Liver (tissue), 9 donors: ENCODE measurements around the gene PALM2AKAP2. TPM values are rescaled to one million over a fixed set of nuclear protein-coding genes. Genes with fewer than 3 reads are reported as not detected.

Experiments
- DNase-seq: peaks from one replicate; pipeline ENCODE4 v3.0.0-alpha.2; 2017; ENCODE audit warnings: low spot score
- H3K27ac ChIP-seq, 2 donors: one replicate each; pipeline ENCODE4 v1.7.0; 2013; ENCODE audit warnings: inconsistent platforms in 2 of 2, low read length in 2 of 2, control low read depth in 1 of 2, low read depth in 1 of 2, mild to moderate bottlenecking in 1 of 2
- H3K27me3 ChIP-seq, 4 donors: one replicate each; pipeline versions ENCODE4 v1.6.1 to v1.7.0; 2013; ENCODE audit warnings: low read length in 3 of 4, inconsistent platforms in 1 of 4, mild to moderate bottlenecking in 1 of 4, moderate library complexity in 1 of 4; ENCODE audit not compliant: control insufficient read depth in 4 of 4, insufficient read depth in 4 of 4
- H3K36me3 ChIP-seq, 4 donors: one replicate each; pipeline versions ENCODE4 v1.6.1 to v1.7.0; 2013; ENCODE audit warnings: low read length in 3 of 4, mild to moderate bottlenecking in 3 of 4, low read depth in 1 of 4, moderate library complexity in 1 of 4; ENCODE audit not compliant: control insufficient read depth in 4 of 4, insufficient read depth in 3 of 4
- H3K4me1 ChIP-seq, 4 donors: one replicate each; pipeline versions ENCODE4 v1.6.1 to v1.7.0; 2013; ENCODE audit warnings: low read length in 3 of 4, mild to moderate bottlenecking in 3 of 4, moderate library complexity in 1 of 4; ENCODE audit not compliant: control insufficient read depth in 4 of 4, insufficient read depth in 4 of 4
- H3K4me3 ChIP-seq, 3 donors: one replicate each; pipeline versions ENCODE4 v1.6.1 to v1.7.0; 2013; ENCODE audit warnings: low read length in 3 of 3, control low read depth in 1 of 3, low read depth in 1 of 3, mild to moderate bottlenecking in 1 of 3
- H3K9ac ChIP-seq, 2 donors: one replicate each; pipeline ENCODE4 v1.7.0; 2013; ENCODE audit warnings: low read length in 2 of 2, mild to moderate bottlenecking in 2 of 2, moderate library complexity in 2 of 2, control low read depth in 1 of 2, low read depth in 1 of 2
- H3K9me3 ChIP-seq, 4 donors: one replicate each; pipeline versions ENCODE4 v1.6.1 to v1.7.0; 2013; ENCODE audit warnings: low read length in 3 of 4; ENCODE audit not compliant: control insufficient read depth in 4 of 4
- ATF3 ChIP-seq: IDR thresholded peaks from 2 replicates; pipeline ENCODE4 v1.6.1; 2016; ENCODE audit warnings: antibody characterized with exemption
- CTCF ChIP-seq: fragments of 150-350 bp; IDR thresholded peaks from 2 replicates; pipeline ENCODE4 v1.5.1; 2017; ENCODE audit warnings: improper control_type of control experiment, low read depth, low read length; ENCODE audit not compliant: missing input control
- GABPA ChIP-seq, 2 donors: IDR thresholded peaks in 1 of 2; conservative IDR thresholded peaks in 1 of 2; 2 replicates each; pipeline ENCODE4 v1.6.1; 2016; ENCODE audit warnings: antibody characterized with exemption in 2 of 2, mild to moderate bottlenecking in 1 of 2, moderate library complexity in 1 of 2
- JUND ChIP-seq, 2 donors: IDR thresholded peaks; 2 replicates each; pipeline ENCODE4 v1.6.1; 2016; ENCODE audit warnings: antibody characterized with exemption in 2 of 2
- NR2F2 ChIP-seq: IDR thresholded peaks from 2 replicates; pipeline ENCODE4 v1.6.1; 2016; ENCODE audit warnings: antibody characterized with exemption
- RAD21 ChIP-seq, 2 donors: IDR thresholded peaks; 2 replicates each; pipeline ENCODE4 v1.6.1; 2016; ENCODE audit warnings: antibody characterized with exemption in 2 of 2, mild to moderate bottlenecking in 2 of 2
- REST ChIP-seq: IDR thresholded peaks from 2 replicates; pipeline ENCODE4 v1.6.1; 2016; ENCODE audit warnings: antibody characterized with exemption, mild to moderate bottlenecking
- RXRA ChIP-seq, 2 donors: IDR thresholded peaks; 2 replicates each; pipeline ENCODE4 v1.6.1; 2017 to 2018; ENCODE audit warnings: antibody characterized with exemption in 2 of 2, mild to moderate bottlenecking in 1 of 2
- WGBS: extraction: QIAGEN DNeasy Blood & Tissue Kit; methylation state at CpG from one replicate; pipeline ENCODE4 v1.1.7; 2013; 5-methylcytosine and 5-hydroxymethylcytosine counted together
- polyA plus RNA-seq, 2 donors: library from polyadenylated mRNA; stranded (reverse) in 1 of 2; unstranded in 1 of 2; fragments of 200-250 nt in 1 of 2; fragments of >200 nt in 1 of 2; fragmentation: Nextera tagmentation in 1 of 2; extraction: Ambion mirVana in 1 of 2; gene quantifications; one replicate each; pipeline versions ENCODE4 v1.2.1 to v1.2.3, GENCODE V29; 2013 to 2015
- total RNA-seq, 2 donors: library from RNA; depleted of rRNA; stranded (reverse); fragments of >200 nt; gene quantifications; one replicate each; pipeline ENCODE4 v1.2.3, GENCODE V29; 2014
- TF ChIP-seq, protein P1 (sequence below): IDR thresholded peaks from 2 replicates; pipeline ENCODE4 v1.6.1; 2016; ENCODE audit warnings: antibody characterized with exemption
- donor health status: healthy.
- donor health status: healthy.
- donor health status: healthy.
- donor health status: healthy.
- donor health status: healthy.

PALM2AKAP2 gene
- total and polyA plus RNA-seq, 4 donors = 4.6 to 47.9 (median 6.2) TPM

- H3K27me3 ChIP-seq = no peaks in the 10 kb centered on the region
- TF ChIP-seq GABPA (IDR thresholded peaks at IDR 0.05 in 1 of 2, conservative IDR thresholded peaks at IDR 0.05 in 1 of 2) = no peak
- TF ChIP-seq NR2F2 = no peak
- TF ChIP-seq ATF3 = no peak
- no peaks in the 10 kb centered on the region for H3K9me3 ChIP-seq
- no peaks in the 10 kb centered on the region for H3K36me3 ChIP-seq
- 78% methylated on average over 8 of the region's 8 CpGs for whole genome bisulfite sequencing
- no peak overlapping the region for H3K9ac ChIP-seq
- no peak overlapping the region for H3K27ac ChIP-seq
- DNase-seq = no peak
- no peak overlapping the region for H3K4me3 ChIP-seq
- peaks cover 0 to 2% (median 0%) of the 10 kb centered on the region in 4 donors for H3K4me1 ChIP-seq
Observed at GRCh38 chr9:109771796-109772531, 8.0 kb upstream of the PALM2AKAP2 start.

DNA sequence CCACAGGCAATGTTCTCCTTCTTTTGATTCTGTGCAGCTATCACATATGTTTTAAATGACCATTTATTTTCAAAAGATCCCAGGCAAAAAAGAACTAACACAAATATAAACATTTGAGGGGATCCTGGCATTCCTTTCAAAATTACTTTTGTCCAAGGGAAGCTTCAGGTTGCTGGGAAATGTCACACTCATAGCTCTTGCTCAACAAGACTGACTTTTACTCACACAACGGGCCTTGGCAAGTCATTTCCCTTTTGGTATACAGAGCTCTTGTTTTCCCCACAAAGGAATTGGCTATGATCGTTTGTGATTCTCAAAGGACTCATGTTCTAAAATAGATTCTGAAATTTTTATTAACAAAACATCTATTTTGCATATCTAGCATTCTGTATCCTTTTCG lies 4.5 kb upstream of the PALM2AKAP2 start:
- no peak for TF ChIP-seq RAD21 (IDR thresholded peaks at IDR 0.05)
- no peak for TF ChIP-seq REST
- TF ChIP-seq, protein P1, sequence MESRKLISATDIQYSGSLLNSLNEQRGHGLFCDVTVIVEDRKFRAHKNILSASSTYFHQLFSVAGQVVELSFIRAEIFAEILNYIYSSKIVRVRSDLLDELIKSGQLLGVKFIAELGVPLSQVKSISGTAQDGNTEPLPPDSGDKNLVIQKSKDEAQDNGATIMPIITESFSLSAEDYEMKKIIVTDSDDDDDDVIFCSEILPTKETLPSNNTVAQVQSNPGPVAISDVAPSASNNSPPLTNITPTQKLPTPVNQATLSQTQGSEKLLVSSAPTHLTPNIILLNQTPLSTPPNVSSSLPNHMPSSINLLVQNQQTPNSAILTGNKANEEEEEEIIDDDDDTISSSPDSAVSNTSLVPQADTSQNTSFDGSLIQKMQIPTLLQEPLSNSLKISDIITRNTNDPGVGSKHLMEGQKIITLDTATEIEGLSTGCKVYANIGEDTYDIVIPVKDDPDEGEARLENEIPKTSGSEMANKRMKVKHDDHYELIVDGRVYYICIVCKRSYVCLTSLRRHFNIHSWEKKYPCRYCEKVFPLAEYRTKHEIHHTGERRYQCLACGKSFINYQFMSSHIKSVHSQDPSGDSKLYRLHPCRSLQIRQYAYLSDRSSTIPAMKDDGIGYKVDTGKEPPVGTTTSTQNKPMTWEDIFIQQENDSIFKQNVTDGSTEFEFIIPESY = no peak
- no peak for TF ChIP-seq GABPA (IDR thresholded peaks at IDR 0.05 in 1 of 2, conservative IDR thresholded peaks at IDR 0.05 in 1 of 2)
- TF ChIP-seq JUND (IDR thresholded peaks at IDR 0.05) = no peak
- no peak for TF ChIP-seq RXRA (IDR thresholded peaks at IDR 0.05)
- TF ChIP-seq CTCF = no peak

More for the DNA sequence above, 4.5 kb upstream of the PALM2AKAP2 start:
- H3K4me1 ChIP-seq = peaks cover 0 to 5% (median 3%) of the 10 kb centered on the region in 4 donors
- no peaks in the 10 kb centered on the region for H3K27me3 ChIP-seq
- no peak for DNase-seq
- H3K27ac ChIP-seq = no peak overlapping the region
- H3K36me3 ChIP-seq = no peaks in the 10 kb centered on the region
- no peak overlapping the region for H3K4me3 ChIP-seq
- H3K9me3 ChIP-seq = no peaks in the 10 kb centered on the region
- no peak overlapping the region for H3K9ac ChIP-seq
- WGBS = 67% methylated on average over 3 of the region's 3 CpGs
